LHCN-M2 (cell line): ENCODE results near the gene CCDC92. TPM values are rescaled to one million over a fixed set of nuclear protein-coding genes. Genes with fewer than 3 reads are reported as not detected.

Source experiments
- DNase-seq: peaks from one replicate; pipeline ENCODE4 v3.0.0-alpha.2; 2012; ENCODE audit warnings: low read depth
- polyA plus RNA-seq: library from polyadenylated mRNA; unstranded; fragments of >200 nt; gene quantifications from one replicate; pipeline ENCODE4 v1.2.1, GENCODE V29; 2012; ENCODE audit warnings: missing spikeins
- total RNA-seq: library from RNA; depleted of rRNA; stranded (reverse); fragments of >200 nt; gene quantifications from 2 replicates; pipeline ENCODE4 v1.2.3, GENCODE V29; 2014; rRNA removed

Gene CCDC92, protein sequence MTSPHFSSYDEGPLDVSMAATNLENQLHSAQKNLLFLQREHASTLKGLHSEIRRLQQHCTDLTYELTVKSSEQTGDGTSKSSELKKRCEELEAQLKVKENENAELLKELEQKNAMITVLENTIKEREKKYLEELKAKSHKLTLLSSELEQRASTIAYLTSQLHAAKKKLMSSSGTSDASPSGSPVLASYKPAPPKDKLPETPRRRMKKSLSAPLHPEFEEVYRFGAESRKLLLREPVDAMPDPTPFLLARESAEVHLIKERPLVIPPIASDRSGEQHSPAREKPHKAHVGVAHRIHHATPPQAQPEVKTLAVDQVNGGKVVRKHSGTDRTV
- 10.3 and 16.4 TPM in 2 replicates for total RNA-seq
- polyA plus RNA-seq = 39.6 TPM

DNA sequence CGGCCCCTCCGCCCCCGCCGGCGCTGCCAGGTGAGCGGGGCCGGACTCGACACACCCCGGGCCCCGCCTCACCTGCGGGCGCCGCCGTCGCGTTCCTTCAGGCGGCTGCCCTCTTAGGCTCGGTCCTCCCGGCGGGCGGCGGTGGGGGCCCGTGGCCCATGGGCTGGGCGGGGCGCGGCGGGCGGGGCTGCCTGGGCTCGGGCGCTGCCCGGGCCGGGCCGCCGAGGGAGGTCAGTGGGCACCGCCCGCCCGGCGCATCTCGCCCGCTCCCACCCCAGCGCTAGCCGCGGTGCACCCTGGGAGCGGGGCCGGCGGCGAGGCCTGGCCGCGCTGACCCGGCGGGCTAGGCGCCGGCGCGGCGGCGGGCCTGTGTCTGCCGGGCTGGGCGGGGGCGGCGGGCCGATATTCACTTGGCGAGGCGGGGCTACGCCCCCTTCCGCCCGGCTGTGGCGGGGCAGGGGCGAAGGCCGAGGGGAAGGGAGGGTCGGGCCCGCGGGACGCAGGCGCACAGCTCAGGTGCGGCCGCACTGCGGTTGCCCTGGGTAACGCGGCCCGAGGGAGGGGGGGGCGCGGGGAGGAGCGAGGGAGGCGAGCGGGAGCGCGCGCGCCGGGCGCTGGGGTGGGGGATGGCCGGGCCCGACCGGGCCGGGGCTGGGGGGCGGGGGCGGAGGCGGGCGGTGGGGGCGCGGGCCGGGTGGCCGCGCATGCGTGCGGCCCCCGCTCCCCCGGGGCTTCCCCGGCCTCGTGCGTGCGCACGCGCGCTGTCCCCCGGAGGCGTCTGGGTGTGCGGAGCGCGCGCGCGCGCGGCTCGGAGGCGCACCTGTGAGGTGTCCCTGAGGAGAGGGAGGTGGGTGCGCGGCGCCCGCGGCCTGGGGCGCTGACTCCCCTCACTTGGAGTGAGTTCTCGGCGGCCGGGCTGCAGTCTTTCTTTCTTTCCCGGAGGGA is at the start of gene CCDC92, which contains the start of gene ZNF664:
Gene CCDC92, minus strand, starts transcription at position 375 of the 945 bp plus-strand sequence. CDS start 28,526 bp downstream, outside the sequence.
Gene ZNF664, plus strand, starts transcription at position 759 of the 945 bp plus-strand sequence. CDS start 38,930 bp downstream, outside the sequence.
- DNase-seq = peak; percentile 85

DNA sequence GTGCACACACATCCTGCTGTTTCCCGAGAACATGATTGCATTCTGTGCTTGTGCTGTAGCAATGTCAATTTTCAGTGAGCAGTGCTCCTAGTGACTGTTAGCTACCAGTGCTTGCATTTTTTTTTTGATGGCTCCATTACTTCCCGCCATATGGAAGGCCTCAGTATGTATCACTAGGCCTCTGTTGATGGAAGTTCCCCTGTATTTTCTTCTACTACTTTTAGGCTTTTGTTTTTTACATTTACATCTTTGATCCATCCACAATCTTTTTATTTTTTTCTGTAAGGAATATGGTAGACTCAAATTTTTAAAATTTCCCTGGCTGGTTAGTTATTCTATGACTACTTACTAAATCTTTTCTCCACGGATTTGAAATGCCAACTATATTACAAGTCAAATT is 49.5 kb upstream of the CCDC92 start:
- DNase-seq = no peak

DNA sequence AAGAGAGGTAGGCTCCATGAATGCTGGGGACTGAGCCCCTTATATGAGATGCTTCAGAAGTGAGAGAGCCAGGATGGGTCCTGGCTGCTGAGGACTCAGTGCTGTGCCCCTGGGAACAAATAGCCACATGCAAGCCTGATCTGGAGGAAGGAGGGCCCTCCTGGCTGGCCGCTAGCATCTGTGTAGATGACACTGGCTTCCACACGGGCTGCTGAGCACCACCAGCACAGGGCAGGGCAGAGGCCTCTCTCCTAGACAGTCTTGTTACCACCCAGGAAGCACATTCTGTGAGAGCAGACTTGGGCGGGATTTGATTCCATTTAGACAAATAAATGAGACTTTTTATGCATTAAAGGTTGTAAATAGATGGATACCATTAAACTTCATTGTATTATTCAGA is 48.4 kb upstream of the CCDC92 start:
- DNase-seq = no peak

DNA sequence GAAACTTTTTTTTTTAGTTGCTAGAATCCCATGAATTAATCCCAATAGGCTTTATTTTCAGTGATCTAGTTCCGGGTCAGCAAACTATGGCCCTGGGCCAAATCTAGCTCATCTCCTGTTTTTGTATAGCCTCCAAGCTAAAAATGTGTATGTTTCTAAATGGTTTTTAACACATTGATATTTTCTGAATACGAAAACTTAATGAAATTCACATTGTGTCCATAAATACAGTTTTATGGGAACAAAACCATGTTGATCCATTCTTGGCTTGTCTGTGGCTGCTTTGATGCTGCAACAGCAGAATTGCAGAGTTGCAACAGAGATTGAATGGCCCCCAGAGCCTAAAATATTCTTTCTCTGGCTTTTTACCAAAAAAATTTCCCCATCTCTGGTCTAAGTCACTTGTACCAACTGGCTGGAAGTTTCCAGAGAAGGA is 47.9 kb upstream of the CCDC92 start:
- DNase-seq = no peak

DNA sequence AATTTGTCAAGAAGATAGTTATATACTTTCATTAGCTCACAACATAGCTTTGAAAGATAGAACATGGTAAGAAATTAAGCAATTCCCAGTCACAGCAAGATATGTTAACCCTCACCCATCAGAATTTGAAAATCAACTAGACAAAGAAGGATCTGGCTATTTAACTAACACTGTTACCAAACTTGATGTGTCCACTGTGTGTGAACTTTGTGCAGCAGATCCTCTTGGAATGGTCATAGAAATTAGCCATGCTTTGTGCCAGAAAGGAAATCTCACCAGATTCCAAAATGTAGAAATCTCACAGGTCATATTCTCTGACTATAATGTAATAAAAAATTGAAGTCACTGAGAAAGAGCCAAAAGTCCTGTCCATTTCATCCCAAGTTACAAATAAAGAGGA is 46.5 kb upstream of the CCDC92 start:
- no peak for DNase-seq

DNA sequence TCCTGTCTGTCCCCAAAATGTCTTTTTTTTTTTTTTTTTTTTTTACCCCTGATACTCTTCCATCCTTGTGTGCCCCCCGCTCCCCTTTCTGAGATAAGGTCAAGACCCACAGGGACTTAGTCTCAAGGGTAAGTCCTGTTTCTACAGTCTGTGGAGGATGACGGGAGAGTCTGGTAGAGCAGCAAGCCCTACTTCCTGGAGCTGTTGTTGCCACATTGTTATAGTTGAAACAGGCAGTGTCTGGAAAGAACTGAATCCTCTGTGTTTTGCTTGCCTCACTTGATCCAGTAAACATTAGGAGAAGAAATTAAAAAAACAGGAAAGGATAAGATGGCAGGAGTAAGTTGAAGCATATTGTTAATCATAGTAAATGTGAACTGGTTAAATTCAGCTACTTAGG is 45.9 kb upstream of the CCDC92 start:
- no peak for DNase-seq

DNA sequence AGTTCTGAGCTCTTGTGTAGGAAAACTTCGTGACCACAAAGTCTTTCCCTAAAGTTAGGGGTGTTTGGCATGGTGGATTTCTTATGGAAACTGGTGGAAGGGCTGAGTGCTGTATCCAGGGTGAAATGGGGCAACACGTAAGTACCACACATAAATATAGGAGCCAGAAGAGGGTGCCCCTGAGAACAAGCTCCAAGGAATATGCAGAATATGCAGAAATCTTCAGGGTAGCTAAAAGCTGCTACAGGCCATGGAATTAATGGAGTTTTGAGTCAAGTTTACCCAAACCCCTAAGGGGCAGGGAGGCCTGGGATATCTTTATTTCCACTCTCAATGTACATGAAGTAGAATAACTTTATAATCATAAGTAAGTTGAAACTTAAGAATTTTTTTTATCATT is 44.4 kb upstream of the CCDC92 start:
- DNase-seq = no peak

DNA sequence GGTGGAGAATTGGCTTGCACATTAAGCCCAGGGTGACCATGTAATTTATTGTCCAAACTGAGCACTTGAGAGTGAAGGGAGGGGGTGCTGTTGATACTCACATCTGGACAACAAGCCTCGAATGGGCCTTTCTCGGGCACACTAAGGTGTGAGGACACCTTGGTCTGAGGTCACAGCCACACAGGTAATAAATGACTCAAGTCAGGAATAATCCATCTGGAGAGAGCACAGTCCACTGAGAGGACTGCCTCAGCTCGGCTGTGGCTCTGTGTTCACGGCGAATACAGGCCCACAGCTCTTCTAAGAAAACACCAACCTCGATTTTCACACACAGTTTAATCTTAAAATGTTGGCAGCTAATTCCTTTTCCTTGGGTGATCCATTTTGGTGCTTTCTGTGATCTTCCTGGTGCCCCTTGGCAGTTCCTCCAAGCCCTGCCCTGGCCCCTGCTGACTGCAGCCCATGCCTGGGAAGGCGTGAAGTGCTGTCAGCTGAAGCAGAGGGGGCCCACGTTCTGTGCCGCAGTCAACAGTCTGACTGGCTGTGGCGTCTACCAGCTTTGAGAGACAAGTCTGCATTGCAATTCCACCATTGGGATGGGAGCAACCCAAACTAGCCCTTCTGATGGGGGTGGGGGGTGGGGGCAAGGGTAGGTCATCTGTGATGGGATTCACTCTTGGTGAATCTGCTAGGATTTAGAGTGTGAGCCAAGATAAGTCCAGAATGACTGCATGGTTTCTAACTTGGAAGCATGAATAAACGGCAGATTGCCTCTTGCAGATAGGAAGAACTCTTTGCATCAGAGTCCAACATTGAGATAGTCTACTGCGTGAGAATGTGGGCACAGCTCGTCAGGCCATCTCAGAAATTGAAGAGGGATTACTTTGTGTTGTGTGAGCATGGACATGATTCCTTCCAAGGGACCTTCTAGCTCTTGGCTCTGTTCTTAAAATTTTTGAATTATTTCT is 43.1 kb upstream of the CCDC92 start:
- DNase-seq = no peak

DNA sequence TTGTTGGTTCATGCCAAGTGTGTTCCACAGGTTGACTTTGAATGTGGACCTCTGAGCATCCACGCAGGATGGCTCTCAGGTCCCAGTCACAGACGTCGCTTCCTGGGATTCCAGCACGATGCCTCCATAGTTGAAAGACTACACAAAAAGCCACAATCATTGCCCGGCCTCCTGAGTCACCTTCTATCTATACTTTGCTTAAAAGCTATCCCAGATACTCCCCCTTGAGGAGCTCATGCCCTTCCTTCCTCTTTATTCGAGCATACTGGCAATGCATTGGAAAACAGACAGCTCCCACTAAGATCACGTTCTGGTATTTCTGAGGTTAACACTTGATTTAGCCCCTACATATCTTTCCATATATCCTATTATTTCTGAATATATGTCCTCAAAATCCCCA is 40.4 kb upstream of the CCDC92 start:
- DNase-seq = no peak

DNA sequence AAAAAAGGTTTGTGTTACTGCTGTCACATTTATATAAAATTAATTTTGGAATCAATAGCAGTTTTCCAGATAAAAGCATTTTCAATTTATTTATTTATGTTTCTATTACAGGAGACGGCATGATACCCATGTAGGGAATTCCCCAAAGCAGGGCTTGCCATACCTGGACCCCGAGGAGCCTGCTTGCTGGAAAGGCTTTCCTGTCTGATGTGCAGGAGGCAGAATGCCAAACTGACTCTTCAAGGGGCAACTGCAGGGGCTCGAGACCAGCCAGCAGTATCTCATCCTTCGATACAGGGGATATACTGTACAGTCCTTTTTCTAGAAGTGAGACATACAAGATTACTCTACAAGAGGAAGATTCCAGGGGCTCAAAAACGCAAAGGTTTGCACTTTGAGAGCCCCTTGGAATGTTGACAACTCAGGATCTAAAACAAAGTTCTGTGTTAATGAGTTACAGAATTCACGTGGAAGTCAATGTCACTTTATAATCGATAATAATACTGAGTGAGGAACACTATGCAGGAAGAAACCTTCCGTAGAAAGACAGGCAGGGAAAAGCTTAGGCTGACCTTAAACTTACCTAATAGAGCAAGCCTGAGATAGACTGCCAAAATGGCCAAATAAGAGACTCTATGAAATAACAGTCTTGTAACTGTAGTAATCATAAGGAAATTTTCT is 38.9 kb upstream of the CCDC92 start:
- DNase-seq = no peak

DNA sequence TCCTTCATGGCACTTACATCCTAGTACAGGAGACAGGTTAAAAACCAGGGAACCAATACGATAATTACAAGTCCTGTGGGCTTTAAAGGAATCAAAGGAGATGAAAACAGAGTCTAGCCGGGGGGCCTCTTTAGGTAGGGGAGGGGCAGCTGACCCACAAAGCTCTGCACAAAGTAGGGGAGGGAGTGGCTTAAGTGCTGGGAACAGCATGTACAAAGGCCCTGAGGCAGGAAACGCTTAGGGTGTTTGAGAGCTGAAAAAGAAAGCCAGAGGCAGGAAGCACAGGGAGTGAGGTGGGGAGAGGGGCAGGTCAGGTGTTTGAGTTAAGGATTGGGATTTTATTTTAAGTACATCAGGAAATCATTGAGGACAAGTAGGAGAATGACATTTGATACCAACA is 38.1 kb upstream of the CCDC92 start:
- DNase-seq = no peak

DNA sequence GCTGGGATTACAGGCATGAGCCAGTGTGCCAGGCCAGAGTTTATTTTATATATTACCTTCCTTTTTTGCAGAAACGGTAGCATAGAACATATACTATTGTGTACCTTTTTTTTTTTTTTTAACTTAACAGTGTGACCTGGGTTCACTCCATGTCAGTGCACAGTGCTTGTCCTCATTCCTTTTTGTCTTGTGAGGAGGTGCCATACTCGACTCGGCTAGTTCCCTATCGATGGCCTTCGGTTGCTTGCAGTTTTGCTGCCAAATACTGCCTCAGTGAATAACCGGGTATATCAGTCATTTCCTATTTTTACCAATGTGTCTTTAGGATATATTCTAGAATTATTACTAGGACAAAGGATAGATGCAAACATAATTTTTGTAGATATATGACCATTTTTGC is 37.1 kb upstream of the CCDC92 start:
- no peak for DNase-seq

DNA sequence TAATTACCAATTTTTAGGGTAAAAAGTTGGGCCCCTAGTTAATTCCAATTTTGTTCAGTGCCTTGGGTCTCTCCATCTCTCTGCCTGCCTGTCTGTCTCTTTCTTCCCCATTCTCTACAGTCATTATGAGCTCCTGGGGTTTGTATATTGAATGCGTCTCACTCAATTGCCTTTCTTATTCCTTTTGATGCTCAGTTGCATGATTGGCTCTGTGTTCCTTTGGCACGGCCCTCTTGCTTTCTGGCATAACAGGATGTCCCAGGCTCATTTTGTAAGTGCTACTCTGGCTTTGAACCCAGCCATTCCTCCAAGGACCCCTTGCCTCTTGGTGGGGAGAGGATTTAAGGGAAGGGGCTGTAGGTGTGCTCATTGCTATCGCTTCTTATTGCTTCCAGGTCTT is 36.0 kb upstream of the CCDC92 start:
- no peak for DNase-seq

DNA sequence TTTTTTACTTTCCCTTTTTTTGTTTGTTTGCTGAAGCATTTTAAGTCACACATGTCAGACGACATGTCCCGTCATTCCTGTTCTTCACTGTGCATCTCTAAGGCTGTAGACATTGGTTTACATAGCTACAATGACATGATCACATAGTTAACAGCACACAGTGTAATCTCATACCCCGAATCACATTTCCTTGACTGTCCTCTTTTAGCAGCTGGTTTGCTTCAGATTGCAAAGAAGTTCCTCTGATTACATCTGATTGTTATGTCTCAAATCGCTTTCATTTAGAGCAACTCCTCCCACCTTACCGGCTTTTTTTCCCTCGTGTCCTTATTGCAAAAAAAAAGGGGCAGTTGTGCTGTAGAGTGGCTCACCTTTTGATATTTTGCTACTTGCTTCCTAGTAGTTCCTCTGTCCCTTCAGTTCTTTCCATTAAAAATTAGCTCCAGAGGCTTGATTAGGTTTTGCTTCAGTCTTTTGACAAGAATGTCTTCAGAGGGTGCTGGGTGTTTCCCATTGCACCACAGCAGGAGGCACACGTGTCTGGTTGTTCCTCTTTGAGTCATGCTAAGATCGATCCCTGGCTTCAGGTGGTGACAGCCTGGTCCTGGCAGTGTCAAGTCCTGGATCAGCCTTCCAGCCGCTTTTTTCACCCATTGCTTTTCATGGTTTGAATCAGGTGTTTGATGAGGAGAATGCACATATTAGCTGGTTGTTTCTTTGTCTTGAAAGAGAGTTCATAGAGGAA is 35.4 kb upstream of the CCDC92 start:
- peak; percentile 23 for DNase-seq

DNA sequence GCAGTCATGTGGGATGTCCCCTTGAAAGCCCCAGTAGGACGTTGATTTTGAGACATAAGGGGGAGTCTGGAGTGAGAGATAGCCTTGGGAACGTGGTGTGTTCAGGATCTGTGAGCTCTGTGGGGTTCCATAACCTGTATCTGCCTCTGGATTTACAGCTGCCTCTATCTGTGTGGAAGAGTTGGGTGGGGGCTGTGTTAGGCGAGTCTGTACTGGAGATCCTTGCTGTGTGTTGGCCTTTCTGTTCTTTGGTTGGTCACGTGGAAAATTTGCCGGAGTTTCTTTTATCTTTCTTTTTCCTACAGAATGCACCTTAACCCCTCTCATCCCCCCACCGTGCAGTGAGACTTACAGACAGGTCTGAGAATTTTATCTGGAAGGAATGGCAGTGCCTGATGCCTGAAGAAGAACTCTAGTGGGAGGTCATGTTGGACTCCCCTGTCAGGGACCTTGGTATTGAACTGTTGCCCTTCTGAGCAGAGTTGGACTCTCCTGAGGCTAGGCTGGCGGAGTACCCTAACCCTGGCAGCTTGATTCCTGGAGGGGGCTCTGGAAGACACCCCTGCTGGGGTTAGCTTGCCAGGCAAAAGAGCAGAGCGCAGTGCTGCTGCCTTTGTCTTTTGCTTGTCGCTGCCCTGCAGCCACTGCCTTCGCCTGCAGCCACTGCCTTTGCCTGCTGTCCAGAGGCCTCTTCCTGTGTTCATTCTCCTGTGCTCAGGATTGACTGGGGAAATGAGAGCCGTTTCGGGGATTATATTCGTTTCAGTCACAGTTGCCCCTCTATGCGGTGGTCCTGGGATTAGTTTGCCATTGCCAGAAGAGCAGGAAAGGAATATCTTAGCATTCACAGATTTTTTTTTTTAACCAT is 34.4 kb upstream of the CCDC92 start:
- DNase-seq = no peak

DNA sequence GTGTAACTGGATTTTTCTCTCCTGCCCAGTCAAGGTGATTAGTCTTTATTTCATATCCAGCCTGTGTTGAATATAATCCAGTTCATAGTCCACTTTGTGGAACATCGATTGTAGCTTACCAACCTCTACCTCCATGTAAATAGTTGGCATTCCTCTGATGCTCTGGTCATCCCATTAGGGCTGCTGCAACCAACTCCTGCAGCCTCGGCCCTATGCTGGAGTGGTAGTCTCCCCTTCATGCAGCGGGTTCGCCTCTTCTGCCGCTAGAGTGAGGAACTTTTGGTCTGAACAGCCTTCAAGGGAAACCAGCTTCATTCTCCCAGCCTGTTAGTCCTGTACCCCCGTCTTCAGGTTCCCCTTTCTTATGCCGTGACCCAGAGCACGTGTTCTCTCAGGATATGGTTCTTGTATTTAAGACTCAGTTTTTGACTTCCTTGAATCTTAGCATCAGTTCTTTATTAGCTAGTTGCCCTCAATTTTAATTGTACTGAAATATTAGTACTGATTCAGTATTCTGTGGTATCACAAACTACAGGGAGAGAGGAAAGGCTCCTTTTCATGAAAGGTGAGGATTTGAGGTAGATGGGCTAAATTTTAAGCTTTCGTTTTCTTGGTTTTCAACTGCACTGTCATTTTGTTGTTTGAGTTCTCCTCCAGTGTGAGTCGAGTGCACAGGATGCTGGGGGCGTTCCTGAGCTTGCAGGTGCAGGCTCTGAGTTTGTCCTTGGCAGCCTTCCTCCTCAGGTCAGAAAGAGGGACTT is 33.6 kb upstream of the CCDC92 start:
- DNase-seq = no peak

DNA sequence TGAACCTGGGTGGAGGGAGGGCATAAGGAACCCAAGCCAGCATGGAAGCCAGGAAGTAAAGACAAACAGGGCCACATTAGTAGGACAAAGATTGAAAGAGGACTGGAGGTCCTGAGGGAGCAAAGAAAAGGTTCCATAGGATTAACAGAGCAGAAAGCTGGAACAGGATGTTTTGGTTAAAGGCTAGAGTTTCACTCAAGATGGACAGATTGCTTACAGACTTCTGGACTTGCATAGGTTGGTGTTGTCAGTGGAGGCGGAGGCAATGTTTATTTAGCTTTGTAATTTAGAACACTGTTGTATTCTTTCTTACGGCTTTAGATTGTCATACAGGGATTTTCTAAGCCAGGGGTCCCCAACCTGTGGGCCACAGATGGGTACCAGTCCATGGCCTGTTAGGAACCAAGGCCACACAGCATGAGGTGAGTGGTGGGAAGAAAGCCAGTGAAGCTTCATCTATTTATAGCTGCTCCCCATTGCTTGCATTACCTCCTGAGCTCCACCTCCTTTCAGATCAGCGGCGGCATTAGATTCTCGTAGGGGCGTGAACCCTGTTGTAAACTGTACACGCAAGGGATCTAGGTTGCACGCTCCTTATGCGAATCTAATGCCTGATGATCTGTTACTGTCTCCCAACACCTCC is 31.7 kb upstream of the CCDC92 start:
- DNase-seq = no peak

DNA sequence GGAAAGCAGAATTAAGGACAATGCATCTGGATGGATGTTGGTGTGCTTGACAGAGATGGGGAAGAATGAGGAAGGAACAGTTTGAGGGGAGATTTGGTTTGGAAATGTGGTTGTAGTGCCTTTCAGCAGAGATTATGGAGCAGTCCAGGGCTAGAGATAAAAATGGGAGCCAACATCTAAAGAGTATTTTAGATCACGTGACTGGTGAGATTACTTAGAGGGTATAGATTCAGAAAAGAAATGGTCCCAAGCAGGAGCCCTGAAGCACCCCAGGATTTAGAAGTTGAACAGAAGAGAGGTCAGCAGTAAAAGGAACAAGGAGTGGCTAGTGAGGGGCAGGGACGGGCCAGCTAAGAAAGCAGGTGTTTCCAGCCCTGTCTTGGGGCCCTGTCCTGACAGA is 30.0 kb upstream of the CCDC92 start:
- DNase-seq = no peak
